C4-2B (cell line): ENCODE results near the gene ALDH3A2.

Source experiments
- H3K27ac ChIP-seq: fragments of 450-650 bp; 2 replicates; pipeline ENCODE4 v1.5.1; 2017
- CTCF ChIP-seq: fragments of 450-650 bp; conservative IDR thresholded peaks from 2 replicates; pipeline ENCODE4 v1.5.1; 2017; ENCODE audit warnings: mild to moderate bottlenecking
- ZFX ChIP-seq: fragments of 450-650 bp; IDR thresholded peaks from 2 replicates; pipeline ENCODE4 v1.6.1; 2017

Gene ALDH3A2

GRCh38 chr17:19705771-19706770, 57.5 kb downstream of the ALDH3A2 start:
- TF ChIP-seq ZFX, result no peak
- TF ChIP-seq CTCF, result no peak
- no peak overlapping the region for H3K27ac ChIP-seq

- H3K27ac ChIP-seq, result no peak overlapping the region
- no peak for TF ChIP-seq CTCF
- no peak for TF ChIP-seq ZFX
Measured at GRCh38 chr17:19706791-19707727, 58.5 kb downstream of the ALDH3A2 start.

- H3K27ac ChIP-seq, result no peak overlapping the region
- TF ChIP-seq ZFX (no peak), CTCF (no peak)
Measured at GRCh38 chr17:19707728-19708221, 59.2 kb downstream of the ALDH3A2 start.

GRCh38 chr17:19708431-19709175, 60.1 kb downstream of the ALDH3A2 start:
- TF ChIP-seq CTCF (no peak), ZFX (no peak)
- H3K27ac ChIP-seq, result no peak overlapping the region

GRCh38 chr17:19709841-19710240, 61.3 kb downstream of the ALDH3A2 start:
- TF ChIP-seq CTCF, result no peak
- no peak for TF ChIP-seq ZFX
- no peak overlapping the region for H3K27ac ChIP-seq

- TF ChIP-seq CTCF, result no peak
- TF ChIP-seq ZFX, result no peak
- no peak overlapping the region for H3K27ac ChIP-seq
Measured at GRCh38 chr17:19712436-19713004, 64.0 kb downstream of the ALDH3A2 start.
